ENCODE results near the gene SLC36A1.
"Not testable (repeated sequence)": the region's sequence is repeated elsewhere in the genome, so short reads cannot be mapped to it uniquely, and the experiment has no call there.

Gene SLC36A1

DNA sequence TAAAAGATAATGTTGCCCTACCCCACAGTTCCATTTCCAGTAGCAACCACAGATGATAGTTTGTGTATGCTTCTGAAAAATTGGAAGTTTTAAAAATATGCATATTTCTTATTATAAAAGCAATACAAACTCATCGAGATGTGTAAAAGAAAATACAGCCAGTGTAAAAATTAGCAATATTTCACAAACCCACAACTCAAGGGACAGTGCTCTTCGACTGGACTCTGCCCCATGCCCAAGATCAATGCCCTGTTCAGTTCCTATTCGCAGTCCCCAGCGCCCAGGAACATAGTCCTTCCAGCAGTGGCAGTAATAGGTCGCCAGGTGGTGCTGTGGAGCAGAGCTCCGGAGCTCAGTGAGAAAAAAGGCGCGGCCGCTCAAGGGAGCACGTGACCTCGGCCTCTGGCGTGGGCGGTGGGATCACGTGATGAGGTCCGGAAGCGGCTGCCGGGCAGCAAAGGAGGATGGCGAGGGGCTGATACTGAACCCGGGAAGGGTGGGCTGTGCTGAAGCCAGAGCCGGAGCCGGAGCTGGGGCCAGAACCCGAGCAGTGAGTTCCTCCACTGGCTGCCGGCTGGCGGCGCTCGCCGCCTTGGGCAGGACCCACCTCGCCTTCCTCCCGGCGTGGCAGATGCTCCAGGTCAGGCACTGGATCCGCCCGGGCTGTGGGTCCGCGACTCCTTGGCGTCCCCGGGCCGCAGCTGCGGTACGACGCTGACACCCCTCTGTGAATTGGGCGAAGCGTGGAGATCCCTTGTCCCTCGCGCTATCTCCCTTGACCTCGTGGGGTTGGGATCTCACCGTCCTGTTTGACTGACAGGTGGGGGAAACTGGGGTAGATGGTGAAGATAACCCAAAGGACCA is at the start of gene SLC36A1:
Gene SLC36A1, plus strand, starts transcription at position 430 of the 864 bp plus-strand sequence. CDS start 11,190 bp downstream, outside the sequence.
- DNase-seq (ENCODE audit: low read depth): peak; percentile 76

DNA sequence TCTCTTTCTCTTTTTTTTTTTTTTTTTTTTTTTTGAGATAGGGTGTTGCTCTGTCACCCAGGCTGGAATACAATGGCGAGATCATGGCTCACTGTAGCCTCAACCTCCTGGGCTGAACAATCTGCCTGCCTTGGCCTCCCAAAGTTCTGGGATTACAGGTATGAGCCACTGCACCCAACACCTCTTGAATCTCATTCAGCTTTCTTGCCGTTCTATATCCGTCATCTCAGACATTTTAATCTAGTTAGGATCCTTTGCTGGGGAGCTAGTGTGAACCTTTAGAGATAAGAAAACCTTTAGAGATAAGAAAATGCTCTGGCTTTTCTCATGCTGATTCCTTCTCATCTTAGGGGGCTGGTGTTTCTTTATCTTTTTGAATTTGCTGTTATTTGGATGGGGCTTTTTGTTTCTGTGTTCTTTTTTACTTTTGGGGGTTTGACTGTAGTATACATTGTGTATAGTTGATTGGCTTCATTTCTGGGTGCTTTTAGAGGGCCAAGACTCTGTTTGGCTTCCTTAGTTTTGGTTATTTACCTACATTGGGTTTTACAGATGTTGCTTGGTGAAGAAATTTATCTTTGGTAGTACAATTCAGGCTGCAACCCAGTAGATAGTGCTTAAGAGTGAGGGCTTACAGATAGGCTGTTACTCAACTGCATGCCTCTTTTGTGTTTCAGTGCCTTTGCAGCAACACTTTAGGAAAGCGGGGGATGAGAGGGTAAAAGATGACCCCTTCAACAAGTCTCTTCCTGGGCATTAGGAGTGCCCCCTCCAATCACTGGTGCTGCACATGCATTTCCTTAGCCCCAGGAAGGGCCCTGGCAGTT is 41.9 kb upstream of the SLC36A1 start:
- no peak for DNase-seq (ENCODE audit: low read depth)

DNA sequence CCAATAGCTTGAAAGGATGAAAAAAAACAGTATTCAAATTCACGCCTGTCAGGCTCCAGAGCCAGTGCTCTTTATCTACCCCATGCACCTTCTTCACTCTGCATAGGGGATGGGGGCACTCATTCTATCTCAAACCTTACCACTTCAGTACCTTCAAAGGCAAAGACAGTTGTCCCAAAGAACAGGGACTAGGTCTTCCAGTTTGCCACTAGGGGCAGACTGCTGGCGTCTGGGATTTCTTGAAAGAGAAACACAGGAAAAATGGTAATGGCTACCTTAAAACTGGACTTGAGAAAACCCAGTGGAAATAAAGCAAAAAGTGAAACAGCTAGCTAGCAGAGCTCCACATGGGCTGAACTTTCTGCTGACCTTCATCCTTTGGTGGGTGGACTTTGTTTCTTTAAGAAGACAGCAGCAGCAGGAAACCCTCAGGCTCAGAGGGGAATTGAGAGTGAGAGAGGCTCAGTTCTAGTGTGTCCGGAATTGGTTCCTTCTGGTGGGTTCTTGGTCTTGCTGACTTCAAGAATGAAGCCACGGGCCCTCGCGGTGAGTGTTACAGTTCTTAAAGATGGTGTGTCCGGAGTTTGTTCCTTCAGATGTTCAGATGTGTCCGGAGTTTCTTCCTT is 41.0 kb upstream of the SLC36A1 start:
- DNase-seq (ENCODE audit: low read depth): no peak

GRCh38 chr5:151408591-151409230 is 38.7 kb upstream of the SLC36A1 start:
- no peak for DNase-seq (ENCODE audit: low read depth)

DNA sequence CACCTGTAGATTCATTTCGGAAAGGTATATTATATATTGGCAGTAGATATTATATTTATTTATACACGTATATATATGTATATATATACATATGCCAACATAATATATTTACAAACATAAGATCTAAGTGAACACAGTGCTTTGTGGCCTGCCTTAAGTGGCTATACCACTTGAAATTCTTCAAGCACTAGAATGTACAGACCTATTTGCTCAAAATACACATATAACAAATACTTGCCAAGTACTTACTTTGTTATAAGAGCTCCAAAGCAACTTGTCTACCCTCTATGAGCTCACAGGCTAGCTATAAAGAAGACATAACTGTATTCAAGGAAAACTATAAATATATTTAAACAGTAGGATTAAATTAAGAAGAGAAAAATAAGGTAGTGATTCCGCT is 33.6 kb upstream of the SLC36A1 start:
- DNase-seq (ENCODE audit: low read depth): no peak

DNA sequence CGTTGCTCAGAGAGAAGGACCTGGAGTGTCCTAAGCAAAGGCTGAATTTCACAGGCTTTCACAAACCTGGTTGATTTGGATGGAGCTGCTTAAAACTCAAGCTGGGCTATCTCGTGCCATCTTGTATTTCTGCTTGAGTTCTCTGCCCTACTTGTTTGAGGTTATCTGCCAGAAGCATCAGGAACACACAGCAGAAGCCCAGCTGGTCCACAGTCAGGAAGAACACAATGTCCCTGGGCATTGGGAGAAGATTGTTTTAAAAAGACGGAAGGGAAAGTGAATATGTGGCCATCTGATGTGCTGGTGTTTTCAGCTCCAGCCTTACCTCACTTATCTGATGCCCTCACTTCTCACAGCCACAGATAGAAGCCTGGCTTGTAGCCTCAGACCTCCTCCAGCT is 32.9 kb upstream of the SLC36A1 start:
- DNase-seq (ENCODE audit: low read depth): no peak

- DNase-seq (ENCODE audit: low read depth): no peak
Measured at GRCh38 chr5:151417712-151418111, 29.7 kb upstream of the SLC36A1 start.

GRCh38 chr5:151420127-151420526 is 27.3 kb upstream of the SLC36A1 start:
- DNase-seq (ENCODE audit: low read depth): no peak

GRCh38 chr5:151424892-151425523 is 22.4 kb upstream of the SLC36A1 start:
- DNase-seq (ENCODE audit: low read depth): no peak

GRCh38 chr5:151426347-151426746 is 21.1 kb upstream of the SLC36A1 start:
- DNase-seq (ENCODE audit: low read depth): not testable (repeated sequence)

DNA sequence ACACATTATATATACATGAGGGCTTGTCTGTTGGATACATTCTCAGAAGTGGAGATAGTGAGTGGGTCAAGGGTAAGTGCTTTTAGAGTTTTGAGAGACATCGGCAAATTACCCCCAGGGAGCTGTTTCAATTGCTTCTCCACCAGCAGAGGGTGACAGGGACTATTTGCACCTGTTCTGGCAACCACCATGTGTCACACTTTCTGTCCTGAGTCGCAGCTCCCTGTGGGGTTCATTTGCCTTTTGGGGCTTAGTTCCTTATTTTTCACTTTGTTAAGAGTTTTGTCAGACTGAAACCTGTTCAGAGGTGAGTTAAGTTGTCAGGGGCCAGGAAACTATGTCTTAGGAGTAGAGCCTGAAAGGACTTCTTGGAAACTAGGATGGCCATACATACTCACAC is 20.1 kb upstream of the SLC36A1 start:
- DNase-seq (ENCODE audit: low read depth): no peak

DNA sequence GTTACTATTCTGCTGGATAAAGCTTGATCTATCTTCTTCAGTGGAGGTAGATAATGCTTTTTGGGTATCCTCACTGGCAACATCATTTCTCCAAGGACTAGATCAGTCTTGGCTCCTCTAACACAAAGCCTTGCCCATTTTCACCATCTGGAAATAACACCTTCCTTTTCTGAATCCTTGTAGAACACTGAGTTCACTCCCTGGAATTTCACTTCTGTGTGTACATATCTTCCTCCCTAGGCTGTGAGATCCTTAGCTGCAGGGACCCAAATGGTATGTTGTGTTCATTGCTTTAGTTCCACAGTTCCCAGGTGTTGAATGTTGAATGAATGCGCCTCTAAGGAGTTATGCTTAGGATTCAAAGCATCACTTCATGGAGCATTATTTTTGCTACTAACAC is 16.7 kb upstream of the SLC36A1 start:
- no peak for DNase-seq (ENCODE audit: low read depth)

- no peak for DNase-seq (ENCODE audit: low read depth)
Measured at GRCh38 chr5:151431666-151432065, 15.7 kb upstream of the SLC36A1 start.

DNA sequence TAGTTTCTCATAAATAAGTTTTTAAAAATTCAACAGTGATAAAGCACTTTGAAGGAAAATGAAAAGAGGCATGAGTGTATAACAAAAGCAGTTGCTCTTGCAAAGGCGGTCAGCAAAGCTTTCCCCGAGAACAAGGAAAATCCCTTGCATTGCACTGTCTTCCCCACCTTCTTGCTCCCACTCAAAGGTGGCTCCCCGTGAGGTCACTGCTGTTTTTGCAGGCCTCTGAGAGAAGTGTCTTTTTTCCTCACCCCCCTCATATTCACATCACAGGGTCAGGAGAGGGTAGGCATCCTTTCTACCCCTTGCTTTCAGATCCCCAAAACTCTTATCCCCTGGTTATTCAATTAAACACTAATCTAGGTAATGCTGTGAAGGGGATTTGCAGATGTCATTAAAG is 15.2 kb upstream of the SLC36A1 start:
- DNase-seq (ENCODE audit: low read depth): no peak

GRCh38 chr5:151434570-151435237 is 12.7 kb upstream of the SLC36A1 start:
- DNase-seq (ENCODE audit: low read depth): no peak

- DNase-seq (ENCODE audit: low read depth): no peak
Measured at GRCh38 chr5:151448038-151448985, 909 bp downstream of the SLC36A1 start.

GRCh38 chr5:151449297-151449696 is 1.9 kb downstream of the SLC36A1 start:
- no peak for DNase-seq (ENCODE audit: low read depth)

DNA sequence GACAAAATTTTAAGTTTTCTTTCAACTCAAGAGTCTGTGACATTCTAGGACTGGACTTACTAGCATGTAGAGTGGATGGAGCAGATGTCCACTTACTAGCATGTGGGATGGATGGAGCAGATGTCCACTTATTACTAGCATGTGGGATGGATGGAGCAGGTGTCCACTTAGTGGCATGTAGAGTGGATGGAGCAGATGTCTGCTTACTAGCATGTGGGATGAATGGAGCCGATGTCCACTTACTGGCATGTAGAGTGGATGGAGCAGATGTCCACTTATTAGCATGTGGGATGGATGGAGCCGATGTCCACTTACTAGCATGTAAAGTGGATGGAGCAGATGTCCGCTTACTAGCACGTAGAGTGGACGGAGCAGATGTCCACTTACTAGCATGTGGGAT is 2.4 kb downstream of the SLC36A1 start:
- DNase-seq (ENCODE audit: low read depth): no peak

GRCh38 chr5:151450605-151451004 is 3.2 kb downstream of the SLC36A1 start:
- DNase-seq (ENCODE audit: low read depth): no peak
